ENCODE measurements around the gene NTM. TPM values are rescaled to one million over a fixed set of nuclear protein-coding genes. Genes with fewer than 3 reads are reported as not detected.

NTM gene
- total and polyA plus RNA-seq, 2 of the 8 experiments (the other 6 are each of a cell fraction or from before 2014, with no cell fraction given): 13.4 to 20.0 TPM

DNA sequence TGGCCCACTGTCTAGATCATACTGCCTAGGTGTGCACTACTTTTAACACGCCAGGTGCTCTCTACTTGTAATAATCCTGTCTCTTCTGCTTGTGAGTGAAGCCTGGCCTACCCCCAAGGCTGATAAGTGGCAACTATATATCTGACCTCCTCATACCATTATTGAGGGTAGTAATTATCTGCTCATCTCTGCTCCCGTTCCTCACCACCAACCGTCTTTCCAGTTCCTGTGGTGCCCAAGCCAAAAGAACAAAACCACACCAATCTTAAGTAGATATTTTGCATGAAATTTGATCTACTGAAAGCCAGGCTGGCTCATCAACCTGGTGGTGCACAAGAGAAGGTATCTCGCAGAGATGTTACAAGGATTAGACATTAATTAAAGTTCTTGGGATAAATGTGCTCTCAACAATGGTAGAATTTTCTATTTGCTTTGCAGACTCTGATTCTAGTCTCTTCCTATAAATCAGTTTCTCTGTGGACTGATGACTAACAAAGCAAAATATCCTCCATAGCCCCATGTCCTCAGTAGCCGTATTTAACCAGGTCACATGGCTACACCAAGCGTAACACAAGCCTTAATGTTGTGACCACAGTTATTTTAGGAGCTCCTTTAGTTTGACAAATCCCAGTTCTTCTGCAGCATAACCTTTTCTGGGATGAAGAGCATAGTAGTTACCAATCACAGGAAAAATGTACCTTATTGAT lies 267.2 kb downstream of the NTM start:
- Histone ChIP-seq H2BK120ac (replicated peaks; ENCODE audit: low read depth, low read length) (no peak overlapping the region), H4K20me1 (replicated peaks in 1 of 2; ENCODE audit: control insufficient read depth in 1 of 2, insufficient read depth in 2 of 2, low read length in 2 of 2) (no peaks in the 10 kb centered on the region), H2BK20ac (ENCODE audit: low read length) (no peak overlapping the region), H3K4ac (replicated peaks; ENCODE audit: insufficient read length, low read depth, low read length) (no peak overlapping the region), H2AK5ac (ENCODE audit: low read depth, low read length) (no peak overlapping the region), H4K5ac (ENCODE audit: insufficient read length, low read depth, low read length) (no peak overlapping the region), H3K9ac (replicated peaks in 1 of 4; ENCODE audit: extremely low read depth in 1 of 4, low read depth in 3 of 4, low read length in 3 of 4) (no peak overlapping the region), H3K79me1 (ENCODE audit: low read depth, low read length) (no peaks in the 10 kb centered on the region), H3K23me2 (ENCODE audit: low read depth, low read length) (no peaks in the 10 kb centered on the region), H3K14ac (ENCODE audit: insufficient read length) (no peak overlapping the region), H3K18ac (ENCODE audit: extremely low read depth, low read length) (no peak overlapping the region; the same call in 1 of the 2 replicates), H3K4me2 (ENCODE audit: insufficient read depth in 1 of 2, low read depth in 2 of 2, low read length in 2 of 2) (no peak overlapping the region), H4K8ac (ENCODE audit: extremely low read depth, insufficient read depth, low read length) (no peak overlapping the region), H3K4me1 (replicated peaks in 1 of 4; ENCODE audit: control insufficient read depth in 3 of 4, insufficient read depth in 4 of 4, low read length in 3 of 4) (peaks cover 5 to 20% (median 15%) of the 10 kb centered on the region in 4 experiments; a peak in 4 of 7 replicates), H3K27me3 (replicated peaks in 1 of 4; ENCODE audit: control insufficient read depth in 3 of 4, extremely low read depth in 1 of 4, insufficient read depth in 3 of 4, low read length in 3 of 4) (no peaks in the 10 kb centered on the region), H3K36me3 (ENCODE audit: control insufficient read depth in 2 of 4, insufficient read depth in 4 of 4, low read length in 3 of 4) (no peaks in the 10 kb centered on the region), H3K23ac (ENCODE audit: insufficient read length) (no peak overlapping the region), H2AFZ (ENCODE audit: low read length) (no peak overlapping the region), H3K9me3 (ENCODE audit: insufficient read depth in 2 of 2, low read depth in 1 of 2, low read length in 1 of 2) (no peaks in the 10 kb centered on the region), H2BK12ac (ENCODE audit: low read depth, low read length) (peak overlapping the region; percentile 20; the same call in 1 of the 2 replicates), H3K27ac (ENCODE audit: low read depth, low read length) (no peak overlapping the region), H4K91ac (replicated peaks; ENCODE audit: insufficient read length, low read length) (no peak overlapping the region), H3K56ac (replicated peaks; ENCODE audit: insufficient read length, low read depth, low read length) (no peak overlapping the region), H3K79me2 (ENCODE audit: control insufficient read depth in 1 of 2, insufficient read depth in 2 of 2, low read length in 2 of 2) (no peaks in the 10 kb centered on the region), H2BK5ac (ENCODE audit: low read depth, low read length) (peak overlapping the region; percentile 27; the same call in 1 of the 2 replicates), H3K4me3 (ENCODE audit: extremely low read depth in 1 of 4, insufficient read depth in 2 of 4, low read depth in 3 of 4, low read length in 4 of 4) (no peak overlapping the region), H2BK15ac (ENCODE audit: low read length) (no peak overlapping the region)
- 92% methylated on average over 6 of the region's 6 CpGs; no CpG with 5 or more reads in 1 of the 2 experiments for WGBS, 2 experiments (ENCODE audit: extremely low coverage in 1 of 2, insufficient coverage in 1 of 2, insufficient read length in 1 of 2, insufficient replicate concordance in 2 of 2, low coverage in 1 of 2, low lambda C conversion rate in 2 of 2, missing lambda C conversion rate in 1 of 2)
- DNase-seq (ENCODE audit: low read depth in 1 of 2, low spot score in 2 of 2) (no peak), FAIRE-seq (no peak)
- POLR2A ChIA-PET (ENCODE audit: partially characterized antibody): no interaction called here
- CTCF ChIA-PET (ENCODE audit: partially characterized antibody): interaction anchor here (0.7 to 3.5 kb wide), 7 partner anchors 16 to 58 kb away, joined by 3 to 16 read pairs (median 4); no protein-coding TSS in a partner anchor
- TF ChIP-seq ZNF274 (IDR thresholded peaks at IDR 0.05; ENCODE audit: borderline replicate concordance, extremely low read depth, low read length): no peak
- no peak for TF ChIP-seq POLR2A (IDR thresholded peaks at IDR 0.05; ENCODE audit: control extremely low read depth in 1 of 2, low read depth in 2 of 2, low read length in 2 of 2)
- TF ChIP-seq HDAC2 (IDR thresholded peaks at IDR 0.05; ENCODE audit: borderline replicate concordance in 1 of 2, low read depth in 2 of 2, low read length in 2 of 2): no peak
- no peak for TF ChIP-seq BACH1 (IDR thresholded peaks at IDR 0.05; ENCODE audit: low read length)
- TF ChIP-seq CHD2 (IDR thresholded peaks at IDR 0.05; ENCODE audit: low read length): no peak
- no peak for TF ChIP-seq CBX5 (IDR thresholded peaks at IDR 0.05; ENCODE audit: low read depth, low read length)
- TF ChIP-seq KDM5A (IDR thresholded peaks at IDR 0.05; ENCODE audit: low read length): no peak
- TF ChIP-seq TCF12 (IDR thresholded peaks at IDR 0.05; ENCODE audit: low read depth, low read length): no peak
- TF ChIP-seq, protein P1, sequence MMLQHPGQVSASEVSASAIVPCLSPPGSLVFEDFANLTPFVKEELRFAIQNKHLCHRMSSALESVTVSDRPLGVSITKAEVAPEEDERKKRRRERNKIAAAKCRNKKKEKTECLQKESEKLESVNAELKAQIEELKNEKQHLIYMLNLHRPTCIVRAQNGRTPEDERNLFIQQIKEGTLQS (IDR thresholded peaks at IDR 0.05; ENCODE audit: insufficient read depth, low read depth, low read length): no peak
- TF ChIP-seq EZH2 (IDR thresholded peaks at IDR 0.05; ENCODE audit: low read depth, low read length, severe bottlenecking): no peak
- no peak for TF ChIP-seq FOSL1 (IDR thresholded peaks at IDR 0.05; ENCODE audit: insufficient read depth, low read depth, low read length)
- TF ChIP-seq CEBPB (IDR thresholded peaks at IDR 0.05; ENCODE audit: low read depth, low read length): no peak
- no peak for TF ChIP-seq NANOG (IDR thresholded peaks at IDR 0.05; ENCODE audit: insufficient read depth, low read depth, low read length, poor library complexity, severe bottlenecking)
